Measurements from ENCODE around the gene MMP10.

GRCh38 chr11:102794382-102794781 is 14.0 kb upstream of the MMP10 start:
- TF ChIP-seq SUZ12 (IDR thresholded peaks at IDR 0.05) = no peak
- no peak for TF ChIP-seq FOXM1 (IDR thresholded peaks at IDR 0.05; ENCODE audit: borderline replicate concordance)
- TF ChIP-seq FOXK2 (IDR thresholded peaks at IDR 0.05) = no peak

All from HEK293T (cell line).